Measurements from ENCODE around the gene CNIH3.

The CNIH3 gene

GRCh38 chr1:224781800-224782199, 165.7 kb downstream of the CNIH3 start:
- DNase-seq = no peak

- DNase-seq = no peak
Observed at GRCh38 chr1:224782281-224783000, 166.3 kb downstream of the CNIH3 start.

- DNase-seq = no peak
Observed at GRCh38 chr1:224783006-224783651, 167.0 kb downstream of the CNIH3 start.

- DNase-seq = peak; percentile 82
Observed at GRCh38 chr1:224784265-224785039, 168.3 kb downstream of the CNIH3 start.

GRCh38 chr1:224785040-224785328, 168.9 kb downstream of the CNIH3 start:
- peak; percentile 64 for DNase-seq

GRCh38 chr1:224785622-224786021, 169.5 kb downstream of the CNIH3 start:
- DNase-seq = peak; percentile 11

GRCh38 chr1:224786533-224787250, 170.6 kb downstream of the CNIH3 start:
- peak; percentile 79 for DNase-seq

GRCh38 chr1:224789311-224789710, 173.2 kb downstream of the CNIH3 start:
- DNase-seq = no peak
